ENCODE data around the gene SLC20A1.

SLC20A1 gene

GRCh38 chr2:112634153-112634873, 11.4 kb upstream of the SLC20A1 start:
- Histone ChIP-seq H3K4me3 (ENCODE audit: low read depth, low read length, poor library complexity, severe bottlenecking) (no peak overlapping the region), H3K27me3 (ENCODE audit: insufficient read depth, low read length) (no peaks in the 10 kb centered on the region), H2AFZ (ENCODE audit: low read length) (no peak overlapping the region), H3K36me3 (ENCODE audit: insufficient read depth, low read length) (no peaks in the 10 kb centered on the region), H3F3A (ENCODE audit: insufficient read depth, low read length) (no peaks in the 10 kb centered on the region), H3K9me2 (ENCODE audit: low read depth, low read length) (no peaks in the 10 kb centered on the region), H3K4me2 (ENCODE audit: low read length) (no peak overlapping the region), H3K4me1 (ENCODE audit: insufficient read depth, low read length, severe bottlenecking) (peaks cover 7% of the 10 kb centered on the region), H3K9me3 (ENCODE audit: low read length) (no peaks in the 10 kb centered on the region), H3K79me2 (ENCODE audit: insufficient read depth, low read length) (no peaks in the 10 kb centered on the region), H3K9ac (ENCODE audit: low read length) (no peak overlapping the region), H3K27ac (ENCODE audit: low read depth, low read length, poor library complexity, severe bottlenecking) (no peak overlapping the region), H4K20me1 (ENCODE audit: insufficient read depth, low read length) (no peaks in the 10 kb centered on the region)
- TF ChIP-seq EZH2 (IDR thresholded peaks at IDR 0.05; ENCODE audit: borderline replicate concordance, low read length) (no peak), CTCF (IDR thresholded peaks at IDR 0.05; ENCODE audit: low read length) (no peak)

GRCh38 chr2:112634874-112635157, 10.9 kb upstream of the SLC20A1 start:
- H2AFZ ChIP-seq (ENCODE audit: low read length) = no peak overlapping the region
- no peaks in the 10 kb centered on the region for H3F3A ChIP-seq (ENCODE audit: insufficient read depth, low read length)
- no peak overlapping the region for H3K4me3 ChIP-seq (ENCODE audit: low read depth, low read length, poor library complexity, severe bottlenecking)
- no peak overlapping the region for H3K27ac ChIP-seq (ENCODE audit: low read depth, low read length, poor library complexity, severe bottlenecking)
- no peaks in the 10 kb centered on the region for H3K79me2 ChIP-seq (ENCODE audit: insufficient read depth, low read length)
- H3K36me3 ChIP-seq (ENCODE audit: insufficient read depth, low read length) = no peaks in the 10 kb centered on the region
- H4K20me1 ChIP-seq (ENCODE audit: insufficient read depth, low read length) = no peaks in the 10 kb centered on the region
- no peak overlapping the region for H3K9ac ChIP-seq (ENCODE audit: low read length)
- H3K4me2 ChIP-seq (ENCODE audit: low read length) = no peak overlapping the region
- H3K27me3 ChIP-seq (ENCODE audit: insufficient read depth, low read length) = no peaks in the 10 kb centered on the region
- TF ChIP-seq EZH2 (IDR thresholded peaks at IDR 0.05; ENCODE audit: borderline replicate concordance, low read length) = no peak
- no peak for TF ChIP-seq CTCF (IDR thresholded peaks at IDR 0.05; ENCODE audit: low read length)
- H3K9me2 ChIP-seq (ENCODE audit: low read depth, low read length) = no peaks in the 10 kb centered on the region
- peaks cover 7% of the 10 kb centered on the region for H3K4me1 ChIP-seq (ENCODE audit: insufficient read depth, low read length, severe bottlenecking)
- H3K9me3 ChIP-seq (ENCODE audit: low read length) = no peaks in the 10 kb centered on the region

- no peaks in the 10 kb centered on the region for H3K36me3 ChIP-seq (ENCODE audit: insufficient read depth, low read length)
- H3K4me2 ChIP-seq (ENCODE audit: low read length) = no peak overlapping the region
- H3K9me3 ChIP-seq (ENCODE audit: low read length) = no peaks in the 10 kb centered on the region
- TF ChIP-seq EZH2 (IDR thresholded peaks at IDR 0.05; ENCODE audit: borderline replicate concordance, low read length) = no peak
- no peak for TF ChIP-seq CTCF (IDR thresholded peaks at IDR 0.05; ENCODE audit: low read length)
- H3K9me2 ChIP-seq (ENCODE audit: low read depth, low read length) = no peaks in the 10 kb centered on the region
- no peak overlapping the region for H2AFZ ChIP-seq (ENCODE audit: low read length)
- H3K27ac ChIP-seq (ENCODE audit: low read depth, low read length, poor library complexity, severe bottlenecking) = no peak overlapping the region
- H3K4me3 ChIP-seq (ENCODE audit: low read depth, low read length, poor library complexity, severe bottlenecking) = no peak overlapping the region
- H3K9ac ChIP-seq (ENCODE audit: low read length) = no peak overlapping the region
- H3K27me3 ChIP-seq (ENCODE audit: insufficient read depth, low read length) = no peaks in the 10 kb centered on the region
- no peaks in the 10 kb centered on the region for H3F3A ChIP-seq (ENCODE audit: insufficient read depth, low read length)
- H3K4me1 ChIP-seq (ENCODE audit: insufficient read depth, low read length, severe bottlenecking) = no peaks in the 10 kb centered on the region
- H3K79me2 ChIP-seq (ENCODE audit: insufficient read depth, low read length) = no peaks in the 10 kb centered on the region
- no peaks in the 10 kb centered on the region for H4K20me1 ChIP-seq (ENCODE audit: insufficient read depth, low read length)
Measured at GRCh38 chr2:112636605-112637288, 9.0 kb upstream of the SLC20A1 start.

All from OCI-LY1 (cell line).